GM20431 (cell line): ENCODE measurements around the gene COL4A2.
"Not testable (repeated sequence)": the region's sequence is repeated elsewhere in the genome, so short reads cannot be mapped to it uniquely, and the experiment has no call there.

Experiments used
- in situ Hi-C: fragments of 300-500 bp; cut with MseI, MboI; formaldehyde crosslinking; loops from one replicate; pipeline ENCODE4 v1.15.0; 2020; ENCODE audit warnings: low sequenced_read_pairs; ENCODE audit not compliant: unreplicated experiment

Gene COL4A2

DNA sequence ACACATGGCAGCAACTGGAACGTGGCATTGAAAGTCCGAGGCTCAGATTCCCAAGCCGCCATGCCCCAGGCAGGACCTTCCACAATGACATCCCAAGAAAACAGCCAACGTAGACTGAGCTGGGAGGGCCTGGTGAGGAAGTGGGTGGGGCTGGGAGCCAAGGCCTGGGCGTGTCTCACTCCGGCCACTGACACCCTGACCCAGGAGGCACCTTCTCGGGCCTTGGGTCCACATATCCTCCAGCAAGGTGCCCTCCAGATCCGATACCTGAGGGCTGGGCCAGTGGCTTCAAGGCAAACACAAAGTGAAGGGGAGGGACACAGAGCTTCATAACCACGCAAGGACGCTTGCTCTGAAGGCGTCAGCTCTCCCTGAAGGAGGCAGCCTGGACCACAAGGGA lies 211.5 kb downstream of the COL4A2 start:
- in situ Hi-C loops, result no loop called here

DNA sequence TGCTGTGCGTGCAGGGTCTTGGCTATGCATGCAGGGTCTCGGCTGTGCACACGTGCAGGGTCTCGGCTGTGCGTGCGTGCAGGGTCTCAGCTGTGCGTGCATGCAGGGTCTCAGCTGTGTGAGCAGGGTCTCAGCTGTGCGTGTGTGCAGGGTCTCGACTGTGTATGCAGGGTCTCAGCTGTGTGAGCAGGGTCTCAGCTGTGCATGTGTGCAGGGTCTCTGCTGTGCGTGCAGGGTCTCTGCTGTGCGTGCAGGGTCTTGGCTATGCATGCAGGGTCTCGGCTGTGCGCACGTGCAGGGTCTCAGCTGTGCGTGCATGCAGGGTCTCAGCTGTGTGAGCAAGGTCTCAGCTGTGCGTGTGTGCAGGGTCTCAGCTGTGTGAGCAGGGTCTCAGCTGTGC lies 212.0 kb downstream of the COL4A2 start:
- in situ Hi-C loops, result no loop called here

DNA sequence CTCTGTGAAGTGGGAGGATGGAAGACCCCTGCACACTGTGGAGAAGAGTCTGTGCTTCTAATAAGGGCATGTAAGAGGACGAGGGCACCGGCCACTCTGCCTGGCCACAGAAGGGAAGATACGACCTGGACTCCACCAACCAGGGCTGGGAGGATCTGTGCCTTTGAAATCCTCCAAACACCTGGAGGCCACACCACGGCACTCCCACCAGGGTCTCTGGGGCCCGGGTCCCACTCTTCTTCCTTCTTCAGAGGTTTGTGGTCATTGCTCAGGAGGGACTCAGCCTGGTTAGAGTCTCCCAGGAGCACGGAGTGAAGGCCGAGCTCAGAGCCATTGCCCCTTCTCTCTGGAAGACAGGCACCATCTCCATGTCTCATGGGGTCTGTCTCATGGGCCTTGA lies 212.4 kb downstream of the COL4A2 start:
- in situ Hi-C loops, result no loop called here

DNA sequence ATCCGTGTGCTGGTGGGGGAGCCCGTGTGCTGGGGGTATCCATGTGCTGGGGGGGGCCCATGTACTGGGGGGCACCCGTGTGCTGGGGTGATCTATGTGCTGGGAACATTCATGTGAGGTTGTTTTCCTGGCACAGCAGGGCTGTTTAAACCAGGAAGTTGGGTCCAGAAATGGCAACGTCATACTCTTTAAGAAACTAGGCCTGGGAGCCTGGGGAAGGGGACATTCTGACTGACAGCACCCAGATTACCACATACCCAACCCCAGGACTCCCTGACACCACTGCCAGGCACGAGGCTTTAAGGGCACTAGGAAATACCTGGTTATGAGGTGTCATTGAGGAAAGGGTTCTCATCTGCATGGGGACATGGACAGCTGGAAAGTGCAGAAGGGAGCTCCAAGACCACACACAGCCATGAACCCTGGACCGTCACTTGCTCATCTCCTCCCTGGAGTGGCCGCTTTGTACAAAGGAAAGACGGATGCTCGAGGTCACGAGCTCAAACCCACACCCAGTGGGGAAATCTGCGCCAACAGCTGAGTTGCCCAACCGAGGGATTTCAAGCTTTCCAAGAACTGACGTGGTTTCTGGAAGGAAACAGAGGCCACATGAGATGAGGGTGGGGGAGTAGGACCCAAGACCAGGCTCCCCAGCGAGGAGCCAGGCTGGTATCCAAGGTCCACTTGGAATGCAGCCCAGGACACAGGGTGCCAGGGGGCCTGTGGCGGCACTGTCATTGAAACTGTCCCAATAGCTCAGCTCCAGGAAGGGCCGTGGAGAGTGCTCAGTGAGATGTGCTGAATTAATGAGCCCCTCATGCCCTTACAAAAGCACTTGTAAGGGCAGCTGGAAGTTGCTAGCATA lies 213.6 kb downstream of the COL4A2 start:
- in situ Hi-C loops, result no loop called here

DNA sequence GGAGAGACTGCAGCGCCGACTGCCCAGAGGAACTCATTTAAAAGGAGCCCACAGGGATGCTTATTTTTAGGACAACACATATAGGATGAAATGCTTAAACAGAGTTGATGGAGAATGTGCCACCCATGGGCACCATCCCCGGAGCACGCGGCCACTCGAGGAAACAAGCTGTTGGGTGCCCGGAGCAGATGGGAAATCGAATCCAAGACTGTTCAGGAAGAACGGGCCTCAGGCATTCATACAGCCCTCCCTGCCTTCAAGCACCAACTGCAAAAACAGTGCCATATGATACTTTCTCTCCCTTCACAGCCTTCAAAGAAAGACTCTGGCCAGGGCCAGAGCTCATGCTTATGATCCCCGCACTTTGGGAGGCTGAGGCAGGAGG lies 214.2 kb downstream of the COL4A2 start:
- in situ Hi-C loops, result no loop called here

DNA sequence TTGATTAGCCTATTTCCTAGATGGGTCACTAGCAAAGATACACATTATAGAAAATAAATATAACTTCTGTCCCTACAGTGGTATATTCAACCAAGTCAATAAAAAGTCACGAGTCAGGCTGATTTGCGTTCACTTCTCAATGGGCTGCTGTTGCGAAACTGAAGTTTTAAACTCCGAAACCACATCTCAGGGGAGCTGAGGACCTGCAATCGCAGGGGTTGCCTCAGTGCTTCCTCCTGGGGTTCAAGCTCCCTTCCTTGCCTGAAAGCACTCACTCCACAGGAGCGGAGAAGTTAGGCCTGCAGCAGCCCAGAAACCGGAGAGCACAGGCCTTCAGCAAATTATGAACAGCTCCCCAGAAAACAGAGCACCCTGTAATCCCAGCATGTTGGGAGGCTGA lies 214.9 kb downstream of the COL4A2 start:
- in situ Hi-C loops, result no loop called here

DNA sequence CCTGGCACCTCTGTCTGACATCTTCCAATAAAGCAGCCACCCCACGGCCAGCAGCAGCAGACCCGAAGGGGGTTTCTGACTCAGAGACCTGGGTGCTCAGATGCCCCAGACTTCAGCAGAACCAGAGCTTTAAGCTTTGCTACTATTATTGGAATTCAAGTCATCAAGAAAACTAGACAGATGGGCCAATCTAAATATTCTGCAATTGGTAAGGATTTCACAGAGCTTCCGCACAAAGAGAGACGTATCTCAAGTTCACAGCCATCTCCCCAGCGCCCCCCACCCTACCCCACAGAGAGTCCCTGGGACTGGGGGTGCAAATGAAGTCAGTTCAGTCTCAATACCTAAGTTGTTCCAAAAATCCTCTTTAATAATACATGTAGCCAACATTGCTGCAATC lies 215.6 kb downstream of the COL4A2 start:
- in situ Hi-C loops, result no loop called here

DNA sequence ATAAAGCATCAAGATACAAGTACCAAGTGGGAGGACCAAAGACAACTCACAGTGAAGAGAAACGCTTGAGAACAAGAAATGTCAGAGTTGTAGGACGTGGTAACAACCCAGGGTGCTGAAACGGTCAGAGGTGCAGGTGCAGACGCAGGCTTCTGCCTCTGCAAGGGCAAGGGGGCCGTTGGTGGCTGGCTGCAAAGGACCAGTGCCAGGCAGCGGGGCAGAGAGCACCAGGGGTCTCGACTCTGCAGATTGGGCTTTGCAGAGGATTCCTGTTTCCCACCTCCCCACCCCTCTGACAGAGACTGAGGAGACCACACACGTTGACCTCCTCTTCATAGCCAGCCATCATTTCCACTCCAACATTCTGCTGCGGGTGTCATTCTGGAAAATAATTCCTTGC lies 216.1 kb downstream of the COL4A2 start:
- in situ Hi-C loops, result no loop called here

DNA sequence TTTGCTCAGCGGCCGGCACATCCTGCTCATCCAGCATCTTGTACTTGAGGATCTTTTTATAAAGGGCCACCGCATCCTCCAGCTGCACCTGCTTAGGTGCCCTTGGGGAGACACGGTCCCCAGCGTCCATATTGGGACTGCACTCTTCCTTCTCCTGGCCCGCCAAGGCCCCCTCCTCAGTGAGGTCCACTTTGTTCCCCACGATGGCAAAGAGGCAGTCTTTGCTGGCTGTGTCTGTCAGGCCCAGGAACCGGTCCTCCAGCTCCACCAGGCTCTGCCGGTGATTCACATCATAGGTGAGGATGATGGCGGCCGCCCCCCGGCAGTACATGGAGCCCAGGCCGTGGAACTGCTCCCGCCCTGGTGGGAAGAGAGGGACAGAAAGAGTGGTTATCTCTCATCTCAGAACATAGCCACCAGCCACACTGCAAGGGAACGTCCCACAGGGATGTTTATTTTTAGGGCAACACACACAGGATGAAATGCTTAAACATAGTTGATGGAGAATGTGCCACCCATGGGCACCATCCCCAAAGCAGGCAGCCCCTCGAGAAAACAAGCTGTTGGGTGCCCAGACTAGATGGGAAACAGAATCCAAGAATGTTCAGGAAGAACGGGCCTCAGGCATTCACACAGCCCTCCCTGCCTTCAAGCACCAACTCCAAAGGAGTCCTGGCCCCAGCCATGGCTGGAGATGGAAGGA lies 216.9 kb downstream of the COL4A2 start:
- in situ Hi-C loops, result no loop called here

DNA sequence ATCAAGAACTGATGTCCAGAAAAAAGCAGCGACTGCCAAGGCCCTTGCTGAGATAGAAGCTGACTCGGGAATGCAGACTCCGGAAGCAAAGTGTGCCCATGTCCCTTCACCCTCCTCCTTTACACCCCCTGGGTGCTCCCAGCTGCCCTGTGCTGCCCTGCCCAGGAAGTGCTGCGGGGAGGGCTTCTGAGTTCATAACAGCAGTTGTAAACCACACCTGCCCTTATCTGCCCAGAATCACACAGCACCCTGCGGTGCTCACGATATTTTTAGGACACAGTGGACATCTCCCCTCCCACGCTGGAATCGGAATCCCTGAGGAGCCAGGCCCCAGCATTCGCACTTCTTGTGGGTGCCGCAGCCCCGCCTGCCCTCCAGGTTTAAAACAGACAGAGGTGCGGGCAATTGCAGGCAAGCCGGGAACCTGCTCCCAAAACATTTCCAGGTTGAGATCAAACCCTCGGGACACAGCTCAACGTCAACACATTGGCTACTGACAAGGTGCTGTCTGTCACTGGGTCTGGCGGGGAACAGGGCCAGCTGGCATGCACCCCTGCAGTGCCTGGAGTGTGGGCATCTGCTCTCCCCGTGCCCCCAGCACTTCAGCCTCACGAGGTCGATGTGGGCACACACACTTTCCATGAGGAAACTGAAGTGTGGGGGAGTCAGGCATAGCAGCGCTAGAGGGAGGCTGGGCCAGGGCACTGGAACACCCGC lies 217.6 kb downstream of the COL4A2 start:
- in situ Hi-C loops, result no loop called here

DNA sequence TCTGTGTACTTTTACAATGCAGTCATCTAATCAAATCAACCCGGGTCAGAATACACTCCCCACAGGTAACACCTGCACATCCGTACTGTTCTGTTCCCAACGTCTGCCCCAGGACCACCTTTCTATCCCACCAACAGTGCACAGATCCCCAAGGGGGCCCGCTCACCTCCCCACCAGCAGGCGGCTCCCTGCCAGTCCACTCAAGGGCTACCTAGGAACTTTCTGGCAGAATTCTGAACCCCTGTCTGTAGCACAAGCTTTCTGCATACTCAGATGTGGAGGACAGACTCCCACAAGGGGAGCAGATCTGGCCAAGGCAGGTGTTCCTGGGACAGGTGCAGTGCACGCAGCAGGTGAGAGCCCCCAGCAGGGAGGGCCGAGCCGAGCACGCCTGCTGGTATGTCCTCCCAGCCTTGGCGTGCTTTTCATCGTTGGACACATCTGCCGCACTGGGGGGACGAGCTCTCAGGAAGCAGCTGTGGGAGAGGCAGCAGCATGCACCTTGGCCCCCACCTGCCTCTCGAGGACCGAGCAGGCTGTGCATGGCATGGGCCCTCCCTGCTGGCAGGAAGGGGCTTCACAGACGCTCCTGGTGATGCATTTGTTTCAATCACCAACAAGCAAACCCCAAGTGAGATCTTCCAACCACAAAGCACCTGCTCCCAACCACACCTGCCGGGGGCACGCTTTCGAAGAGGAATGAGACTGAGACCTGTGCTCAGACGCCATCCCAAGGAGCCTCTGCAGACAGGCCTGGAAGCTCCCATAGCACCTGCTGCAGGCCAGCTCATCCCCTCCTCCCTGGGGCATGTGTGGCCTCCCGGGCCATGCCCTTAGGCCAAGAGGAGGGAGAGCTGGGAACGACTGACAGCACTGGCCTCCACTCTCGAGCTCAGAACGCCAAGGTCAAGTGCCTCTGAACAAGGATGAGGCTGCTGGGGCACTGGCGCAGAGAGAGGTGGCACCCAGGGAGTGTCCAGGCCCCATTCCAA lies 218.5 kb downstream of the COL4A2 start:
- in situ Hi-C loops, result no loop called here

DNA sequence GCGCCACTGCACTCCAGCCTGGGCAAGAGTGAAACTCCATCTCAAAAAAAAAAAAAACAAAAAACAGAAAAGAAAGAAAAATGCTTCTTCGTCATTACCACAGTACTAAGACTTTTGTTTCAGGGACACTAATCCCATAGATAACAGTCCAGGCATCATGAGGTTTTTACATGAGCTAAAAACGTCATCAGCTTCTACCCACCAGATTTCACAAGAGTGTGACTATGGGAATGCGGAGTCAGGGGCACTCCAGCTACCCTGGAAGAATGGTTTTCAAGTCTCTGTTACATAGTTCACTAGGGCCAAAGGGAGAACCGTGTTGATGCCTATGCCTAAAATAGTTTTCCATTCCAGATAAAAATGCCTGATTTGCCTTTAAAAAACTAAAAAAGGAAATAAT lies 221.3 kb downstream of the COL4A2 start:
- in situ Hi-C loops, result no loop called here

DNA sequence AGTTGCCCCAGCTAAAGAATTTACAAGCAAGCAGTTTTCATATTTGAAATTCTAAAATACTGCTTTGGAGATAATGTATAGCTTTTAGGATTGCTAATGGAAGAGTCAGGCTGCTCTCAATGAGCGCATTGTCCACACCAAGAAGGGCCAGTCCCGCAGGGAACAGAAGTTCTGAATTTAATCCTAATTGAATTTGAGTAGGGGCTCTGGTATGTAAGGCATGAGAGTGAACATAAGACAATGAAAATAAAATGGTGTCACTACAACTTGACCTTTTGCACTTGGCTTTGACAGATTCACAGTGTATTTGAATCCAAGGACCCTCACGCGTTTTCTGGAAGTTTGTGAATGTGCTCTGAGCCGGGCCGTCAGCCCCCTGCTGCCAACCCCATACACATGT lies 221.8 kb downstream of the COL4A2 start:
- in situ Hi-C loops, result no loop called here

DNA sequence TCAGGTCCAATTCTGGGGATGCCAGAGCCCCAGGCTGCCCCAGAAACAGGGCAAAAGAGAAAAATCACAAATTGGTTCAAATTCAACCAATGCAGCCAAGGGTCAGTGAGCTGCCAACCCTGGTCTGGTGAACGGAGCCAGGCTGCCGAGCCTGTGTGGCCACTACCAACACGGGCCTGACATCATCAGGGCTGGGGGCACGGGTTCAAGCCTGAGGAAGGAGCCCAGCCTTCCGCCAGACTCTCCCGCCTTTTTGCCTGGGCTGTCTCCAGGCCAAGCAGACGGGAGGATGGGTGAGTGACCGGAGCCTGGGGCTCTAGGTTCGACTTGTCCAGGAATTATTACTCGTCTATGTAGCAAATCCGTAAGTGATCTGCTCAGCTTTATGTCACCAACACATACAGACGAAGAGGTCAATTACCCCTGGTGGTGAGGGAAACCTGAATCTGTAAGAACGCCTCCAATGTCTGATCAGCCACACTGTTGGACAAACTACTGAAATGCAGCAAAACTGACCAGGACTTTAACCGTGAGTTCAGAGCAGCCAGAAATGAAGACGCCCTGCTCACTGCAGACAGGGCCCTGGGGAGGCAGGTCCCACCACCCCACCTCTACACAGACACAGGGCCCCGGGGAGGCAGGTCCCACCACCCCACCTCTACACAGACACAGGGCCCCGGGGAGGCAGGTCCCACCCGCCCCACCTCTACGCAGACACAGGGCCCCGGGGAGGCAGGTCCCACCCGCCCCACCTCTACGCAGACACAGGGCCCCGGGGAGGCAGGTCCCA lies 222.6 kb downstream of the COL4A2 start:
- in situ Hi-C loops, result no loop called here

DNA sequence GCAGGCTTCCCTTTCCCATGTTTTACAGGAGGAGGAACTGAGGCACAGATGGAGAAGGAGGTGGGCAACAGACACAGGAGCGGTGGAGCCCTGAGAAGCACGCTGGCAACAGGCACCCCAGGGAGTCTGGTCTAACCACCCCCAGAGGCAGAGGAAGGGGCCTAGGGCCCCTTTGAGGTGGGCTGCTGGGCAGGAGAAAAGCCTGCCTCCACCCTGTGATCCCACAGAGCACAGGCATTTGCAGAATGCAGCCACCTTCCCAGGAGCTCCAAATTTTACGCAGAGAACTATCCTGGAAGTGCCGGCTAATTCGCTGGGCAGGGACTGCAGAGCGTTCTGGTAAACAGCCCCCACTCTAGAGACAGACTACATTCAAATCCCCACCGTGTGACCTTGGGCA lies 224.0 kb downstream of the COL4A2 start:
- in situ Hi-C loops, result no loop called here

DNA sequence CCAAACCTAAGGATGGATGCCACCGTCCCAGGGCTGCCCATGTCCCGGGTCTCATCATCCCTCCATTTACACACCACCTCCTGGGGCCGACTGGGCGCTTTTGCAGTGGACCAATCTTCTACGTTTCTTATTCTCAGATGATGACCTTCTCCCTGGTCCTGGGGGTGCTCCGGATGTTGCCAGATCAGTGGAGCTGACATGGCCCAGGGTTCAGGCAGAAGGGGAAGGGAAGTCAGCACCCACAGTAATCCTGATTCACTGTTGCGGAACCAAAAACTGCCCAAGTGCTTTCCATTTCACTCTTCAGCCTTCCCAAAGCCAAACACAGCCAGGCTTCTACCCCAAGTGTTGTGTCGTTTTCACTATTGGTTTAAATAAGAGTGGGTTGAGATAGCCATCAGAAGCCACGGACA lies 224.6 kb downstream of the COL4A2 start:
- in situ Hi-C loops, result no loop called here

DNA sequence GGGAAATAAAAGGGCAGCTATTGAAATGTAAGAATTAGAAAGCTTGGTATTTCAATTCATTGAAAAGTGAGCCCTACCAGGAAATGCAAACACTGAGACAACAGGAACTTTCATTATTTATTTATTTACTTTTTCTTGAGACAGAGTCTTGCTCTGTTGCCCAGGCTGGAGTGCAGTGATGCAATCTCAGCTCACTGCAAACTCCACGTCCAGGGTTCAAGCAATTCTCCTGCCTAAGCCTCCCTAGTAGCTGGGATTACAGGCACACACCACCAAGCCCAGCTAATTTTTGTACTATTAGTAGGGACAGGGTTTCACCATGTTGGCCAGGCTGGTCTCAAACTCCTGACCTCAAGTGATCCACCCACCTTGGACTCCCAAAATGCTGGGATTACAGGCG lies 225.2 kb downstream of the COL4A2 start:
- in situ Hi-C loops, result not testable (repeated sequence)

DNA sequence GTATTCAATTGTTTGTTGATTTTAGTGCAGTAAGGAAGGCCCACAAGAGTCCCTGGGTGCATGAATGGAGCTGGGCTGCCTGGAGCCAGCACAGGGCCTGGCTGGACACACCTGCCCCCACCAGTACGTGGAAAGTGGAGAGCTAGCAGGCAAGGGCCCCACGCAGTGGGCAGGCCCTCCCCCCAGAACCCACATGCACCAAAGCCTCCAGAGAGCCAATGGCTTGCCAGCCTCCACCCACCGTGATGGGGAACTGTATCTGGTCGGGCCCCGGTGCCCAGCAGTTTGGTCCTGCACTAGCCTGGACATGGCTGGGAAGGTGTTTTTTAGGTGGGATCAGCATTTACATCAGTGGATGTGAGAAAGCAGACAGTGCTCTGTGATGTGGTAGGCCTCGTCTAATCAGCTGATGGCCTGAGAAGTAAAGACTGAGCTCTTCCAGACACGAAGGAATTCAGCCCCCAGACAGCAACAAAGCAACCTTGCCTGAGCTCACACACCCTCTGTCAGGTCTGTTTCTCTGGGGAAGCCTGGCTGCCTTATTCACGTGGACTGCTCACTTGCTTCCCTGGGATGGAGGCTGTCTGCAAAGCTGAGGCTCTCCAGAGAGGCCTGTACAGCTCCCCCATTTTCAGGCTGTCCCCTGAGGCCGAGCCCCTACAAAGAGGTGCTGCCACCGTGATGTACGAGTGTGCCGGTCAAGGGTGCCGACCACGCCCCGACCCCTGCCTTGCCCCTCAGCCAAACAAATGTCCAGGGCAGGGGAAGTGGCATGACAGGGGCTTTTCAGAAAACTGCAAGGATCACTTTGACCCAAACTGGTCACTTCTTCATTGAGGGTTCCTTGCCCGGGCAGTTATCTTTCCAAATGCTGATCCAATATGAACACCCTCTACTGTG lies 226.9 kb downstream of the COL4A2 start:
- in situ Hi-C loops, result no loop called here
